ENCODE measurements around the gene CEP192.
"Not testable (repeated sequence)": the region's sequence is repeated elsewhere in the genome, so short reads cannot be mapped to it uniquely, and the experiment has no call there.

CEP192 gene

DNA sequence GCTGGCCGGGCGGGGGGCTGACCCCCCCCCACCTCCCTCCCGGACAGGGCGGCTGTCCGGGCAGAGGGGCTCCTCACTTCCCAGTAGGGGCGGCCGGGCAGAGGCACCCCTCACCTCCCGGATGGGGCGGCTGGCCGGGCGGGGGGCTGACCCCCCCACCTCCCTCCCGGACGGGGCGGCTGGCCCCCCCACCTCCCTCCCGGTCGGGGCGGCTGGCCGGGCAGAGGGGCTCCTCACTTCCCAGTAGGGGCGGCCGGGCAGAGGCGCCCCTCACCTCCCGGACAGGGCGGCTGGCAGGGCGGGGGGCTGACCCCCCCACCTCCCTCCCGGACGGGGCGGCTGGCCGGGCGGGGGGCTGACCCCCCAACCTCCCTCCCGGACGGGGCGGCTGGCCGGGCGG is 11.1 kb upstream of the CEP192 start:
- H2AK5ac ChIP-seq (ENCODE audit: low read length); H3K79me1 ChIP-seq (ENCODE audit: low read length); H3K27ac ChIP-seq (ENCODE audit: low read depth, low read length); H3K4me2 ChIP-seq (ENCODE audit: low read length); H3K56ac ChIP-seq (ENCODE audit: low read length); H3K4me1 ChIP-seq (ENCODE audit: control insufficient read depth, low read depth, low read length); H2BK15ac ChIP-seq (replicated peaks; ENCODE audit: low read depth); H2BK5ac ChIP-seq (ENCODE audit: low read length); H4K5ac ChIP-seq (ENCODE audit: low read length); H3K23ac ChIP-seq (ENCODE audit: low read length); H3K4ac ChIP-seq (ENCODE audit: low read depth, low read length); H3K18ac ChIP-seq (ENCODE audit: low read length); H2BK120ac ChIP-seq (ENCODE audit: low read depth, low read length); H3K27me3 ChIP-seq (ENCODE audit: insufficient read depth, low read length, poor library complexity); H3K4me3 ChIP-seq (ENCODE audit: low read length); H3K79me2 ChIP-seq (ENCODE audit: control insufficient read depth, insufficient read depth, low read length); H4K8ac ChIP-seq (ENCODE audit: low read depth, low read length); H3K9ac ChIP-seq (ENCODE audit: low read length); DNase-seq: not testable (repeated sequence)
- peaks cover 10% of the 10 kb centered on the region for H3K36me3 ChIP-seq (ENCODE audit: control insufficient read depth, insufficient read depth, low read length)
- no CpG with 5 or more reads among the region's 34 CpGs for WGBS (ENCODE audit: extremely low coverage, insufficient coverage, low lambda C conversion rate)

- Histone ChIP-seq H3K4me3 (ENCODE audit: low read length) (no peak overlapping the region), H3K27me3 (ENCODE audit: insufficient read depth, low read length, poor library complexity) (no peaks in the 10 kb centered on the region), H3K4me1 (ENCODE audit: control insufficient read depth, low read depth, low read length) (peaks cover 23% of the 10 kb centered on the region), H3K4me2 (ENCODE audit: low read length) (no peak overlapping the region), H3K79me2 (ENCODE audit: control insufficient read depth, insufficient read depth, low read length) (peaks cover 25% of the 10 kb centered on the region), H3K27ac (ENCODE audit: low read depth, low read length) (peak overlapping the region; percentile 88), H3K4ac (ENCODE audit: low read depth, low read length) (no peak overlapping the region), H2BK120ac (ENCODE audit: low read depth, low read length) (peak overlapping the region; percentile 29), H4K5ac (ENCODE audit: low read length) (no peak overlapping the region), H4K8ac (ENCODE audit: low read depth, low read length) (no peak overlapping the region), H3K9ac (ENCODE audit: low read length) (no peak overlapping the region), H2BK5ac (ENCODE audit: low read length) (no peak overlapping the region), H2AK5ac (ENCODE audit: low read length) (no peak overlapping the region), H2BK15ac (replicated peaks; ENCODE audit: low read depth) (no peak overlapping the region), H3K18ac (ENCODE audit: low read length) (no peak overlapping the region), H3K36me3 (ENCODE audit: control insufficient read depth, insufficient read depth, low read length) (peaks cover 1% of the 10 kb centered on the region), H3K23ac (ENCODE audit: low read length) (no peak overlapping the region), H3K79me1 (ENCODE audit: low read length) (peaks cover 6% of the 10 kb centered on the region), H3K56ac (ENCODE audit: low read length) (peak overlapping the region; percentile 28)
- no CpG with 5 or more reads among the region's 8 CpGs for WGBS (ENCODE audit: extremely low coverage, insufficient coverage, low lambda C conversion rate)
- peak; percentile 60 for DNase-seq
Observed at GRCh38 chr18:12989397-12990122, 1.6 kb upstream of the CEP192 start.

- peak overlapping the region; percentile 91 for H3K56ac ChIP-seq (ENCODE audit: low read length)
- H2BK120ac ChIP-seq (ENCODE audit: low read depth, low read length), result no peak overlapping the region
- no peak overlapping the region for H3K4me3 ChIP-seq (ENCODE audit: low read length)
- H3K4me2 ChIP-seq (ENCODE audit: low read length), result peak overlapping the region; percentile 89
- DNase-seq, result no peak
- H2AK5ac ChIP-seq (ENCODE audit: low read length), result peak overlapping the region; percentile 97
- H3K18ac ChIP-seq (ENCODE audit: low read length), result no peak overlapping the region
- H2BK5ac ChIP-seq (ENCODE audit: low read length), result peak overlapping the region; percentile 89
- peaks cover 28% of the 10 kb centered on the region for H3K79me2 ChIP-seq (ENCODE audit: control insufficient read depth, insufficient read depth, low read length)
- WGBS (ENCODE audit: extremely low coverage, insufficient coverage, low lambda C conversion rate), result 100% methylated on average over 2 of the region's 2 CpGs
- H3K79me1 ChIP-seq (ENCODE audit: low read length), result peaks cover 8% of the 10 kb centered on the region
- H4K5ac ChIP-seq (ENCODE audit: low read length), result no peak overlapping the region
- peak overlapping the region; percentile 54 for H3K23ac ChIP-seq (ENCODE audit: low read length)
- H3K36me3 ChIP-seq (ENCODE audit: control insufficient read depth, insufficient read depth, low read length), result peaks cover under 1% of the 10 kb centered on the region
- H3K9ac ChIP-seq (ENCODE audit: low read length), result peak overlapping the region; percentile 92
- H3K27ac ChIP-seq (ENCODE audit: low read depth, low read length), result peak overlapping the region; percentile 90
- peaks cover 26% of the 10 kb centered on the region for H3K4me1 ChIP-seq (ENCODE audit: control insufficient read depth, low read depth, low read length)
- H3K4ac ChIP-seq (ENCODE audit: low read depth, low read length), result no peak overlapping the region
- H4K8ac ChIP-seq (ENCODE audit: low read depth, low read length), result no peak overlapping the region
- no peaks in the 10 kb centered on the region for H3K27me3 ChIP-seq (ENCODE audit: insufficient read depth, low read length, poor library complexity)
- no peak overlapping the region for H2BK15ac ChIP-seq (replicated peaks; ENCODE audit: low read depth)
Observed at GRCh38 chr18:12990123-12990475, 1.1 kb upstream of the CEP192 start.

DNA sequence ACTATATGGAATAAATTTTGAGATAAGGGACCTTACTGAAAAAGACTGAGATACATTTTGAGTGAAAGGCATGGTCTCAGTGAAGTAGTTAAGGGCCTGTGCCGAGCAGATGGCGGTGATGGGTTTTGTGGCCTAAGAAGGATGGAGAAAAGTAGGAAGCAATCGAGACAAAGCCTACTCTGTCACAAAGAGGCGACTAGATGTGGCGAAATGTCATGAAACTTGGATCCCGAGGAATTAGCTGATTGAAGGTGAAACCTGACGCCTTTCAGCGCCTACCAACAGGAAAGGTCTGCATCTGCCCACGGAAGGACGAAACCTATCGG is 558 bp upstream of the CEP192 start:
- H3K4me1 ChIP-seq (ENCODE audit: control insufficient read depth, low read depth, low read length), result peaks cover 26% of the 10 kb centered on the region
- peak overlapping the region; percentile 78 for H3K4ac ChIP-seq (ENCODE audit: low read depth, low read length)
- peak overlapping the region; percentile 89 for H3K4me2 ChIP-seq (ENCODE audit: low read length)
- H3K27ac ChIP-seq (ENCODE audit: low read depth, low read length), result peak overlapping the region; percentile 90
- DNase-seq, result peak; percentile 86
- H3K79me1 ChIP-seq (ENCODE audit: low read length), result peaks cover 11% of the 10 kb centered on the region
- H2BK5ac ChIP-seq (ENCODE audit: low read length), result peak overlapping the region; percentile 89
- peak overlapping the region; percentile 81 for H3K4me3 ChIP-seq (ENCODE audit: low read length)
- H3K23ac ChIP-seq (ENCODE audit: low read length), result no peak overlapping the region
- H3K56ac ChIP-seq (ENCODE audit: low read length), result peak overlapping the region; percentile 91
- peaks cover 33% of the 10 kb centered on the region for H3K79me2 ChIP-seq (ENCODE audit: control insufficient read depth, insufficient read depth, low read length)
- no peak overlapping the region for H2BK120ac ChIP-seq (ENCODE audit: low read depth, low read length)
- H4K8ac ChIP-seq (ENCODE audit: low read depth, low read length), result no peak overlapping the region
- H2BK15ac ChIP-seq (replicated peaks; ENCODE audit: low read depth), result no peak overlapping the region
- H2AK5ac ChIP-seq (ENCODE audit: low read length), result peak overlapping the region; percentile 97
- H3K18ac ChIP-seq (ENCODE audit: low read length), result peak overlapping the region; percentile 44
- H3K36me3 ChIP-seq (ENCODE audit: control insufficient read depth, insufficient read depth, low read length), result no peaks in the 10 kb centered on the region
- H4K5ac ChIP-seq (ENCODE audit: low read length), result peak overlapping the region; percentile 29
- H3K9ac ChIP-seq (ENCODE audit: low read length), result peak overlapping the region; percentile 92
- H3K27me3 ChIP-seq (ENCODE audit: insufficient read depth, low read length, poor library complexity), result no peaks in the 10 kb centered on the region
- no CpG with 5 or more reads among the region's 11 CpGs for WGBS (ENCODE audit: extremely low coverage, insufficient coverage, low lambda C conversion rate)

DNA sequence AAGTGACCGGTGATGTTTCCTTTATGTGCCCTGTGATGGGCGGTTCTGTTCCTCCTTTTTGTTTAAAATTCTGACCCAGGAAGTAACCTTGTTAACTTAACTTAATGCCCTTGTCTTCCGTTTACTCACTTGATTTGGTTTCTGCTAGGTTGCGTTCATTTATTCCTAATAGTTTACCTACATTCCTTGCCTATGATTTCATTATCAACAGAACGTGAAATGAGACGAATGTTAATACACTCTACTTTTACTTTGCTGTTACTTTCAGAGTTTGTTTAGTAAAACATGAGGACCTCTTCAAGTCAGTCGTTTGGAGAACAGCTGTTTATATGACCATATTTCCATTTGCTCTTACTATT is 638 bp downstream of the CEP192 start:
- Histone ChIP-seq H3K27me3 (ENCODE audit: insufficient read depth, low read length, poor library complexity) (no peaks in the 10 kb centered on the region), H2BK15ac (replicated peaks; ENCODE audit: low read depth) (no peak overlapping the region), H2BK120ac (ENCODE audit: low read depth, low read length) (no peak overlapping the region), H3K4me3 (ENCODE audit: low read length) (peak overlapping the region; percentile 80), H3K36me3 (ENCODE audit: control insufficient read depth, insufficient read depth, low read length) (no peaks in the 10 kb centered on the region), H3K4me1 (ENCODE audit: control insufficient read depth, low read depth, low read length) (peaks cover 28% of the 10 kb centered on the region), H3K27ac (ENCODE audit: low read depth, low read length) (peak overlapping the region; percentile 89), H4K5ac (ENCODE audit: low read length) (no peak overlapping the region), H3K18ac (ENCODE audit: low read length) (peak overlapping the region; percentile 10), H4K8ac (ENCODE audit: low read depth, low read length) (no peak overlapping the region), H2BK5ac (ENCODE audit: low read length) (peak overlapping the region; percentile 58), H3K4me2 (ENCODE audit: low read length) (peak overlapping the region; percentile 56), H3K23ac (ENCODE audit: low read length) (peak overlapping the region; percentile 17), H2AK5ac (ENCODE audit: low read length) (no peak overlapping the region), H3K79me1 (ENCODE audit: low read length) (peaks cover 22% of the 10 kb centered on the region), H3K9ac (ENCODE audit: low read length) (peak overlapping the region; percentile 97), H3K79me2 (ENCODE audit: control insufficient read depth, insufficient read depth, low read length) (peaks cover 45% of the 10 kb centered on the region), H3K4ac (ENCODE audit: low read depth, low read length) (no peak overlapping the region), H3K56ac (ENCODE audit: low read length) (peak overlapping the region; percentile 100)
- WGBS (ENCODE audit: extremely low coverage, insufficient coverage, low lambda C conversion rate), result no CpG with 5 or more reads among the region's 7 CpGs
- no peak for DNase-seq

DNA sequence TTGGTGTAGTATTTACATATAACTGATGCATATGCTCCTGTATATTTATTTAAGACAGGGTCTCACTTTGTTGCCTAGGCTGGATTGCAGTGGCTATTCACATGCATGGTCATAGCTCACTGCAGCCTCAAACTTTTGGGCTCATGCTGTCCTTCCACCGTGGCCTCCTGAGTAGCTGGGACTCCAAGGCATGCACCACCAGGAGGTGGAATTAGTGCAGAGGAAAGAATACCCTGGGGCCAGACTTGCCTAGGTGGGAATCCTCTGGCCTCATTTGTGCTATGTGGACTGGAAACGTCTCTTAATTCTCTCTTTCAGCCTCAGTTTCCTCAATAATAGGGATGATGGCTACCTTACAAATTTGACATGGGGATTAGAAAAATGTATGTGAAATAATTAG is 2.3 kb downstream of the CEP192 start:
- H3K56ac ChIP-seq (ENCODE audit: low read length), result no peak overlapping the region
- H3K4me3 ChIP-seq (ENCODE audit: low read length), result no peak overlapping the region
- H4K5ac ChIP-seq (ENCODE audit: low read length), result no peak overlapping the region
- H3K27me3 ChIP-seq (ENCODE audit: insufficient read depth, low read length, poor library complexity), result no peaks in the 10 kb centered on the region
- DNase-seq, result peak; percentile 76
- H2BK15ac ChIP-seq (replicated peaks; ENCODE audit: low read depth), result no peak overlapping the region
- H3K23ac ChIP-seq (ENCODE audit: low read length), result no peak overlapping the region
- H3K18ac ChIP-seq (ENCODE audit: low read length), result no peak overlapping the region
- H2BK5ac ChIP-seq (ENCODE audit: low read length), result no peak overlapping the region
- no peak overlapping the region for H2BK120ac ChIP-seq (ENCODE audit: low read depth, low read length)
- H3K4me1 ChIP-seq (ENCODE audit: control insufficient read depth, low read depth, low read length), result peaks cover 30% of the 10 kb centered on the region
- peaks cover 55% of the 10 kb centered on the region for H3K79me2 ChIP-seq (ENCODE audit: control insufficient read depth, insufficient read depth, low read length)
- H4K8ac ChIP-seq (ENCODE audit: low read depth, low read length), result no peak overlapping the region
- no peak overlapping the region for H3K27ac ChIP-seq (ENCODE audit: low read depth, low read length)
- WGBS (ENCODE audit: extremely low coverage, insufficient coverage, low lambda C conversion rate), result no CpG with 5 or more reads among the region's 2 CpGs
- no peaks in the 10 kb centered on the region for H3K36me3 ChIP-seq (ENCODE audit: control insufficient read depth, insufficient read depth, low read length)
- H3K9ac ChIP-seq (ENCODE audit: low read length), result no peak overlapping the region
- no peak overlapping the region for H2AK5ac ChIP-seq (ENCODE audit: low read length)
- peaks cover 25% of the 10 kb centered on the region for H3K79me1 ChIP-seq (ENCODE audit: low read length)
- H3K4me2 ChIP-seq (ENCODE audit: low read length), result no peak overlapping the region
- H3K4ac ChIP-seq (ENCODE audit: low read depth, low read length), result no peak overlapping the region
